Measurements from ENCODE around the gene SDHAF4. TPM values are rescaled to one million over a fixed set of nuclear protein-coding genes. Genes with fewer than 3 reads are reported as not detected.

SDHAF4 gene
- 4.5 and 5.3 TPM in 2 replicates for total RNA-seq

DNA sequence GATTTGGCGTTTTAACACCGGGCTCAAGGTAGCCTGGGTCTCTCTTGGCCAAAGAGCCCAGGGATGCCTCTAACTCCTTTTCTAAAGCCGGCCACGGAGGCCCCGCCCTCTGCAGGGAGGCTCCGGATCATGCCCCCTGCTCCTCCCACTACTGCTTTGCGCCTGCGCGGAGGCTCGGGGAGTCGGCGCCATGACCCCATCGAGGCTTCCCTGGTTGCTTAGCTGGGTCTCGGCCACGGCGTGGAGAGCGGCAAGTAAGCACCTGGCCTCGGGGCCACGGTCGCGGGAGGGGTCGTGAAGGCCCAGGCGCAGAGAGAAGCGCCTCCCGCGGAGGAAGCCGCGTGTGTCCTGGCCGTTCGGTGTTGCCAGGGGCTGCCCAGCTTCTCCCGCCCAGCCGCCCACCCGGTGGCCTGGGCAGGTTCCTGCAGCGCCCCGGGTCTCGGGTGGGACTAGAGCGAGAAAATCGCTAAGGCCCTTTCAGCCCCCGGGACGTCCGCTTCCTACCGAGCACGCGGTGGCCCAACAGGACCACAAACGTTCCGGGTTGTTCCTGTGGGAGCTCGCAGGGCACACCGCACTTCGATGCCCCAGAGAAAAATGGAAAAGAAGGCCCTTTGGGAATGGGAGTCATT lies at the start of gene SDHAF4:
Gene SDHAF4, plus strand, starts transcription at position 180 of the 632 bp plus-strand sequence. Its CDS starts 11 bp downstream, at position 191.

Other genes starting within 250 kb of the SDHAF4 start
- 6.7 and 8.0 TPM in 2 replicates for gene FAM135A, start 153.4 kb upstream of the SDHAF4 start, total RNA-seq
- 17.0 and 18.2 TPM in 2 replicates for gene SMAP1, start 101.0 kb downstream of the SDHAF4 start, total RNA-seq

Measured in epithelial cell of alveolus of lung (primary cell).